Activated T-cell treated with anti-CD3 and anti-CD28 coated beads for 24 hours (primary cell): ENCODE data around the gene CFLAR.
"Not testable (repeated sequence)": the region's sequence is repeated elsewhere in the genome, so short reads cannot be mapped to it uniquely, and the experiment has no call there.

Experiments used
- DNase-seq: peaks from one replicate; pipeline ENCODE4 v3.0.0-alpha.2; 2020; ENCODE audit warnings: low read depth

The CFLAR gene

GRCh38 chr2:201118961-201119854 lies 3.2 kb downstream of the CFLAR start:
- no peak for DNase-seq

GRCh38 chr2:201122276-201122675 lies 6.3 kb downstream of the CFLAR start:
- no peak for DNase-seq

DNA sequence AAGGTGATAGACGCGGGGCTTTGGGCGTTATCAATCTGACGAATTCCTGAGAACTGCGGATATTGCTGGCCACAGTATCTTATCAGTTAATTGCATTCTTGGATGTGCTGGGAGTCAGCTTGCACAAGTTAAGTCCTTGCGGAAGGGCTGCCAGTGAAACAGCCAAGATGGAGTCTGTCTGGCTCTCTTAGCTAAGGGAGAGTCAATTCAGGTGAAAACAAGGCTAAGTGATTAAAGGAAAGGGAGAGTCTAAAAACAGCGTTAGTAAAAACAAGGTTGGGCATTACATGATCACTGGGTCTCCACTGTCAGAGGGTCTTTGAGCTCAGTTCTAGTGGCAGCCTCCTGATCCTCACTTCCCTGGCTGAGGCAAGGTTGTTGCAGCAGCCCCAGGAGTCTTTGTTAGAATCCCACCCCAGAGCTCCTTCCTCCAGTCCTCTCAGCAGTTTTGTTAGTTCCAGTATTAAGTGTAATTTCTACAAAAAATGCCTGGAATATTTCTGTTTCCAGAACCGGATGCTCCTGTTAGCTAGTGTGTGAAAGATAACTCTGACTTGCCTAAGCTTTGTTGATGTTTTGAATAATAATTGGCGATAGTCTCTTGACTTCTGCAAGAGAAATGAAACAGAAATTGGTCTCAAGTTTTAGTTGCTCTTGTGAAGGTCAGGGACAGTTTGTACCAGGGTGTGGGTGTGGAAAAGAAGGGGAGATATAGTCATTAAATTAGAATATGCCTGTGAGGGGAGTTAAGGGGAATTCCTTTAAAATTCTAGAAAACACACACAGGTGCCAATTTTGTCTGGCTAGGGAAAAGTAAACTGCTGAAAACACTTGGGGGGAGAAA lies 10.6 kb downstream of the CFLAR start:
- no peak for DNase-seq

GRCh38 chr2:201127152-201127511 lies 11.2 kb downstream of the CFLAR start:
- DNase-seq, result no peak

DNA sequence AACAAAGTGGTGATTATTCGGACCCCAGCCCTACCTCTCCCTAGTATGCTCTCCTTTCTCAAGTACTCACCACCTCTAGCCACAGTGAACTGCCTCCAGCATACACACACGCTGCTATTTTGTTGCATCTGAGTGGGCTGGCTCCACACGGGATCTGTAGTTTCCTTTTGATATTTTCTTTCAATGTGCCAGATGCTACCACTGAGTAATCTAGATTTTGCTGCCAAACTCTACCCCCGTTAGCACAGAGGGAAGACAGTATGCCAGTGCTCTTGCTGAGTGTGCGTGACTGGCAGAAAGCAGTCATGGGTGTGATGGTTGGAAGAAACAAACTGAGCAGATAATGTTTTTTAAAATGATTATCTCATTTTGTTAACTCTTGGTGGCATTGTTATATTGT lies 11.6 kb downstream of the CFLAR start:
- peak; percentile 58 for DNase-seq

- no peak for DNase-seq
These were observed 12.1 kb downstream of the CFLAR start for GRCh38 chr2:201128033-201128432.

DNA sequence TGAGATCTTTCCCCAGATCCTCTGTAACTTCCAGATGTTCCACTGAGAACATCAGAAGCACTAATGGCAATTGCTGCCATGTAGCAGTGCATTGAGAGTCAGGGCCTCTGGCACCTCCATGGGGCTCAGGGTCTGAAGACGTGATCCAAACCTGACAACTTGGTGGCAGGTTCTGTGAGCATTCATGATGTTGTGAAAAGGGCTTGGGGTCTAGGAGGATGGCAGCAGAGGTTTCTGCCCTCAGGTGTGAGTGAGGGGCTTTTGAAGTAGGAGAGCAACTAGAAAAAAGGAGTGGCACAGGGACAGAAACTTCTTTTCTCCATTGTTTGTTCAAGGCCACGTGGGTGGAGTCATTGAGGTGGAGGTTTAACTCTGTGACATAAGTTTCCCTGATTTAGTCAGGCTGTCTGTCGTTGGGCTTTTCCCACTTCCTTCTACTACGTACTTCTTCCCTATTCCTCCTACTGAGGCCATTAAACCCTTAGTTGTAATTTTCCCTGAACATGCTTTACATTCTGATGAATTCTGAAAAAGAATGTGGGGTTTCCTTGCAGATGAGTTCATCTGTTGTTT lies 13.1 kb downstream of the CFLAR start:
- peak; percentile 57 for DNase-seq

- no peak for DNase-seq
These were observed 14.7 kb downstream of the CFLAR start for GRCh38 chr2:201130524-201131186.

- DNase-seq, result no peak
These were observed 16.6 kb downstream of the CFLAR start for GRCh38 chr2:201132518-201132917.

GRCh38 chr2:201135386-201135785 lies 19.4 kb downstream of the CFLAR start:
- no peak for DNase-seq

- DNase-seq, result no peak
These were observed 20.9 kb downstream of the CFLAR start for GRCh38 chr2:201136889-201137321.

GRCh38 chr2:201137505-201138400 lies 21.8 kb downstream of the CFLAR start:
- no peak for DNase-seq

GRCh38 chr2:201138401-201138970 lies 22.5 kb downstream of the CFLAR start:
- DNase-seq, result no peak

DNA sequence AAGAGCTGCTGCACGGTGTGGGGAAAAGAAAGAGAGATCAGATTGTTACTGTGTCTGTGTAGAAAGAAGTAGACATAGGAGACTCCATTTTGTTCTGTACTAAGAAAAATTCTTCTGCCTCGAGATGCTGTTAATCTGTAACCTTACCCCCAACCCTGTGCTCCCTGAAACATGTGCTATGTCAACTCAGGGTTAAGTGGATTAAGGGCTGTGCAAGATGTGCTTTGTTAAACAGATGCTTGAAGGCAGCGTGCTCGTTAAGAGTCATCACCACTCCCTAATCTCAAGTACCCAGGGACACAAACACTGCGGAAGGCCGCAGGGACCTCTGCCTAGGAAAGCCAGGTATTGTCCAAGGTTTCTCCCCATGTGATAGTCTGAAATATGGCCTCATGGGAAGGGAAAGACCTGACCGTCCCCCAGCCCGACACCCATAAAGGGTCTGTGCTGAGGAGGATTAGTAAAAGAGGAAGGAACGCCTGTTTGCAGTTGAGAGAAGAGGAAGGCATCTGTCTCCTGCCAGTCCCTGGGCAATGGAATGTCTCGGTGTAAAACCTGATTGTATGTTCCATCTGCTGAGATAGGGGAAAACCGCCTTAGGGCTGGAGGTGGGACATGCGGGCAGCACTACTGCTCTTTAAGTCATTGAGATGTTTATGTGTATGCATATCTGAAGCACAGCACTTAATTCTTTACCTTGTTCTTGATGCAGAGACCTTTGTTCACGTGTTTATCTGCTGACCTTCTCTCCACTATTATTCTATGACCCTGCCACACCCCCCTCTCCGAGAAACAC lies 23.2 kb downstream of the CFLAR start:
- not testable (repeated sequence) for DNase-seq

- DNase-seq, result no peak
These were observed 24.1 kb downstream of the CFLAR start for GRCh38 chr2:201139836-201140604.

DNA sequence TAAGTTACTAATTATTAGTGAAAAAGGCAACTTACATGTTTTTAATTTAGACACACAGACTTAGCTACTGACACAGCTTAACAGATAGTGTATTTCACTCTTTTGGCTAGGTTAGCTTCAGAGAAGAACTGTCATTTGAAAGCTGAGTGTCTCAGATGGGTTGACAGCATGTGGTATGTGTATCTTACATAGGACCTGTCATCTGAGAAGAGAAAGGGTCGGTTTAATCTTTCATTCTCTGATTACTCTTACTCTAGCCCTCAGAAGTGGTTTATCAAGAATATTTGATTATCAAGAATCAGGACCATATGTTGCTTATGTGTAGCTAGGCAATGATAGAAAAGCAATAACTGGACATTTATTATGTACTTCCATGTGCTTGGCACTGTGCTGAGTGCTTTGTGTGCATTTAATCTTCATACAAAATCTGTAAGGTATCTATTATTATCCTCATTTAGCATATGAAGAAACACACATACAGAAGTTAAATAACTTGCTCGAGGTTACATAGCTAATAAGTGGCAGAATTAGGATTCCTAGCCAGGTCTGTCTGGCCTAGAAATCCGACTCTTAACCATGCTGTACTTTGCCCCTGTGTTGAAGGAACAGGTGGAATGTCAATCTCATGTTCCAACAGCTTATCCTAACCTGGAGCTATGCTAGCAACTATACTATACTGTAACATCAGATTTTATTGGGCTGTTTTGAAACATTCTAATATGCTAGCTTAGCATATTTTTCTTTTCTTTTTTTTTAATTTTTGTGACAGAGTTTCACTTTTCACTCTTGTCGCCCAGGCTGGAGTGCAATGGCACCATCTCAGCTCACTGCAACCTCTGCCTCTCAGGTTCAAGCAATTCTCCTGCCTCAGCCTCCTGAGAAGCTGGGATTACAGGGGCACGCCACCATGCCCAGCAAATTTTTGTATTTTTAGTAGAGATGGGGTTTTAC lies 28.4 kb downstream of the CFLAR start:
- no peak for DNase-seq

DNA sequence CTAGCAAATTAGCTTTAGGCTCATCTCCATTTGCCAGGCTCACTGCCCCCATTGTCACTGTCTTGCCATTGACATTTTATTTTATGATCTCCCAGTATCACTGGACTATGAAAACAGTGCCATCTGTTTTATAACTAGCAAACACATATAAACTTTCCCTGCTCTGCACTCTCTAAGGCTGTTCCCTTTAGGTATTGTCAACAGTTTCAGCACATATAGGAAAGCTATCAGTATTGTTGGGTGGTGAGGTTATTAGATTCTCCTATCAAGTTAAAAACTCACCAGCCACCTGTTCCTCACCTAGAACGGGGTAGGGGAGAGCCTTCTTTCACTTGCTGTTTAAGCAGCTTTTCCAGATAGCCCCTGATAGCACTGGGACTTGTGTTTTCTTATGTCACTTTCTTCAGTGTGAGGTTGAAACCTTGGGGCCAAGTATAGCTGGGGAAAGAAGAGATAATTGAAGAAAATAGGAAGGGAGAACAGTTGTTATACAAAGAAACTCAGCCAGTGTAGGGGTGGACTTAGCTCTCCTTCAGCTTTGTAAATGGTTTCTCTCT lies 32.5 kb downstream of the CFLAR start:
- no peak for DNase-seq
